Measurements from ENCODE around the gene SLCO3A1.

SLCO3A1 gene

GRCh38 chr15:92141607-92142006, 288.1 kb downstream of the SLCO3A1 start:
- Histone ChIP-seq H3K4me2 (ENCODE audit: low read length) (no peak overlapping the region), H3K36me3 (ENCODE audit: insufficient read depth, low read length) (no peaks in the 10 kb centered on the region), H3K27me3 (ENCODE audit: control insufficient read depth, insufficient read depth, low read length) (no peaks in the 10 kb centered on the region)

GRCh38 chr15:92142242-92143232, 289.0 kb downstream of the SLCO3A1 start:
- H3K27me3 ChIP-seq (ENCODE audit: control insufficient read depth, insufficient read depth, low read length) = no peaks in the 10 kb centered on the region
- no peaks in the 10 kb centered on the region for H3K9me3 ChIP-seq (replicated peaks; ENCODE audit: low read length)
- H3K9ac ChIP-seq (ENCODE audit: low read depth, low read length) = no peak overlapping the region
- no peaks in the 10 kb centered on the region for H3K36me3 ChIP-seq (ENCODE audit: insufficient read depth, low read length)
- no peak overlapping the region for H3K4me2 ChIP-seq (ENCODE audit: low read length)
- H3K4me1 ChIP-seq (ENCODE audit: control insufficient read depth, insufficient read depth, low read length) = no peaks in the 10 kb centered on the region
- H3K4me3 ChIP-seq (ENCODE audit: low read length) = no peak overlapping the region

More at GRCh38 chr15:92141607-92142006, 288.1 kb downstream of the SLCO3A1 start:
- Histone ChIP-seq H3K9me3 (replicated peaks; ENCODE audit: low read length) (no peaks in the 10 kb centered on the region), H3K9ac (ENCODE audit: low read depth, low read length) (no peak overlapping the region), H3K4me3 (ENCODE audit: low read length) (no peak overlapping the region), H3K4me1 (ENCODE audit: control insufficient read depth, insufficient read depth, low read length) (no peaks in the 10 kb centered on the region)

GRCh38 chr15:92143765-92144164, 290.3 kb downstream of the SLCO3A1 start:
- H3K27me3 ChIP-seq (ENCODE audit: control insufficient read depth, insufficient read depth, low read length) = no peaks in the 10 kb centered on the region
- no peaks in the 10 kb centered on the region for H3K9me3 ChIP-seq (replicated peaks; ENCODE audit: low read length)
- H3K9ac ChIP-seq (ENCODE audit: low read depth, low read length) = no peak overlapping the region
- H3K4me3 ChIP-seq (ENCODE audit: low read length) = no peak overlapping the region
- H3K4me1 ChIP-seq (ENCODE audit: control insufficient read depth, insufficient read depth, low read length) = no peaks in the 10 kb centered on the region
- H3K36me3 ChIP-seq (ENCODE audit: insufficient read depth, low read length) = no peaks in the 10 kb centered on the region
- H3K4me2 ChIP-seq (ENCODE audit: low read length) = no peak overlapping the region

GRCh38 chr15:92146511-92147150, 293.1 kb downstream of the SLCO3A1 start:
- Histone ChIP-seq H3K4me3 (ENCODE audit: low read length) (no peak overlapping the region), H3K4me1 (ENCODE audit: control insufficient read depth, insufficient read depth, low read length) (no peaks in the 10 kb centered on the region), H3K36me3 (ENCODE audit: insufficient read depth, low read length) (no peaks in the 10 kb centered on the region), H3K4me2 (ENCODE audit: low read length) (no peak overlapping the region), H3K9me3 (replicated peaks; ENCODE audit: low read length) (no peaks in the 10 kb centered on the region), H3K27me3 (ENCODE audit: control insufficient read depth, insufficient read depth, low read length) (no peaks in the 10 kb centered on the region), H3K9ac (ENCODE audit: low read depth, low read length) (no peak overlapping the region)

GRCh38 chr15:92149029-92149428, 295.5 kb downstream of the SLCO3A1 start:
- no peaks in the 10 kb centered on the region for H3K36me3 ChIP-seq (ENCODE audit: insufficient read depth, low read length)

GRCh38 chr15:92149465-92149864, 296.0 kb downstream of the SLCO3A1 start:
- Histone ChIP-seq H3K4me2 (ENCODE audit: low read length) (no peak overlapping the region), H3K27me3 (ENCODE audit: control insufficient read depth, insufficient read depth, low read length) (no peaks in the 10 kb centered on the region), H3K9me3 (replicated peaks; ENCODE audit: low read length) (no peaks in the 10 kb centered on the region), H3K36me3 (ENCODE audit: insufficient read depth, low read length) (no peaks in the 10 kb centered on the region), H3K4me1 (ENCODE audit: control insufficient read depth, insufficient read depth, low read length) (no peaks in the 10 kb centered on the region), H3K9ac (ENCODE audit: low read depth, low read length) (no peak overlapping the region), H3K4me3 (ENCODE audit: low read length) (no peak overlapping the region)

More at GRCh38 chr15:92149029-92149428, 295.5 kb downstream of the SLCO3A1 start:
- no peaks in the 10 kb centered on the region for H3K9me3 ChIP-seq (replicated peaks; ENCODE audit: low read length)
- H3K27me3 ChIP-seq (ENCODE audit: control insufficient read depth, insufficient read depth, low read length) = no peaks in the 10 kb centered on the region
- H3K9ac ChIP-seq (ENCODE audit: low read depth, low read length) = no peak overlapping the region
- no peaks in the 10 kb centered on the region for H3K4me1 ChIP-seq (ENCODE audit: control insufficient read depth, insufficient read depth, low read length)
- H3K4me2 ChIP-seq (ENCODE audit: low read length) = no peak overlapping the region
- no peak overlapping the region for H3K4me3 ChIP-seq (ENCODE audit: low read length)

GRCh38 chr15:92151168-92151567, 297.7 kb downstream of the SLCO3A1 start:
- Histone ChIP-seq H3K4me1 (ENCODE audit: control insufficient read depth, insufficient read depth, low read length) (no peaks in the 10 kb centered on the region), H3K27me3 (ENCODE audit: control insufficient read depth, insufficient read depth, low read length) (no peaks in the 10 kb centered on the region), H3K4me2 (ENCODE audit: low read length) (no peak overlapping the region), H3K9ac (ENCODE audit: low read depth, low read length) (no peak overlapping the region), H3K4me3 (ENCODE audit: low read length) (no peak overlapping the region), H3K36me3 (ENCODE audit: insufficient read depth, low read length) (no peaks in the 10 kb centered on the region), H3K9me3 (replicated peaks; ENCODE audit: low read length) (no peaks in the 10 kb centered on the region)

GRCh38 chr15:92151741-92152140, 298.2 kb downstream of the SLCO3A1 start:
- Histone ChIP-seq H3K36me3 (ENCODE audit: insufficient read depth, low read length) (no peaks in the 10 kb centered on the region), H3K4me1 (ENCODE audit: control insufficient read depth, insufficient read depth, low read length) (no peaks in the 10 kb centered on the region), H3K9ac (ENCODE audit: low read depth, low read length) (no peak overlapping the region)

GRCh38 chr15:92152983-92153382, 299.5 kb downstream of the SLCO3A1 start:
- no peak overlapping the region for H3K4me2 ChIP-seq (ENCODE audit: low read length)
- no peaks in the 10 kb centered on the region for H3K27me3 ChIP-seq (ENCODE audit: control insufficient read depth, insufficient read depth, low read length)
- H3K36me3 ChIP-seq (ENCODE audit: insufficient read depth, low read length) = no peaks in the 10 kb centered on the region
- H3K9me3 ChIP-seq (replicated peaks; ENCODE audit: low read length) = no peaks in the 10 kb centered on the region
- no peaks in the 10 kb centered on the region for H3K4me1 ChIP-seq (ENCODE audit: control insufficient read depth, insufficient read depth, low read length)
- H3K9ac ChIP-seq (ENCODE audit: low read depth, low read length) = no peak overlapping the region
- H3K4me3 ChIP-seq (ENCODE audit: low read length) = no peak overlapping the region

More at GRCh38 chr15:92151741-92152140, 298.2 kb downstream of the SLCO3A1 start:
- Histone ChIP-seq H3K9me3 (replicated peaks; ENCODE audit: low read length) (no peaks in the 10 kb centered on the region), H3K4me2 (ENCODE audit: low read length) (no peak overlapping the region), H3K4me3 (ENCODE audit: low read length) (no peak overlapping the region), H3K27me3 (ENCODE audit: control insufficient read depth, insufficient read depth, low read length) (no peaks in the 10 kb centered on the region)

GRCh38 chr15:92153620-92154019, 300.1 kb downstream of the SLCO3A1 start:
- Histone ChIP-seq H3K4me1 (ENCODE audit: control insufficient read depth, insufficient read depth, low read length) (no peaks in the 10 kb centered on the region), H3K36me3 (ENCODE audit: insufficient read depth, low read length) (no peaks in the 10 kb centered on the region), H3K27me3 (ENCODE audit: control insufficient read depth, insufficient read depth, low read length) (no peaks in the 10 kb centered on the region), H3K4me2 (ENCODE audit: low read length) (no peak overlapping the region), H3K4me3 (ENCODE audit: low read length) (no peak overlapping the region), H3K9me3 (replicated peaks; ENCODE audit: low read length) (no peaks in the 10 kb centered on the region), H3K9ac (ENCODE audit: low read depth, low read length) (no peak overlapping the region)

GRCh38 chr15:92155934-92156333, 302.4 kb downstream of the SLCO3A1 start:
- Histone ChIP-seq H3K9ac (ENCODE audit: low read depth, low read length) (no peak overlapping the region), H3K9me3 (replicated peaks; ENCODE audit: low read length) (no peaks in the 10 kb centered on the region), H3K36me3 (ENCODE audit: insufficient read depth, low read length) (no peaks in the 10 kb centered on the region), H3K4me1 (ENCODE audit: control insufficient read depth, insufficient read depth, low read length) (no peaks in the 10 kb centered on the region), H3K27me3 (ENCODE audit: control insufficient read depth, insufficient read depth, low read length) (no peaks in the 10 kb centered on the region), H3K4me3 (ENCODE audit: low read length) (no peak overlapping the region), H3K4me2 (ENCODE audit: low read length) (no peak overlapping the region)
